SHP77 treated with DMSO at 0.1 percent for 48 hours (cell line): ENCODE results near the gene MFNG.

Source experiments
- DNase-seq: peaks from one replicate; lab custom pipeline; 2025; lab: John Stamatoyannopoulos, UW

The MFNG gene

DNA sequence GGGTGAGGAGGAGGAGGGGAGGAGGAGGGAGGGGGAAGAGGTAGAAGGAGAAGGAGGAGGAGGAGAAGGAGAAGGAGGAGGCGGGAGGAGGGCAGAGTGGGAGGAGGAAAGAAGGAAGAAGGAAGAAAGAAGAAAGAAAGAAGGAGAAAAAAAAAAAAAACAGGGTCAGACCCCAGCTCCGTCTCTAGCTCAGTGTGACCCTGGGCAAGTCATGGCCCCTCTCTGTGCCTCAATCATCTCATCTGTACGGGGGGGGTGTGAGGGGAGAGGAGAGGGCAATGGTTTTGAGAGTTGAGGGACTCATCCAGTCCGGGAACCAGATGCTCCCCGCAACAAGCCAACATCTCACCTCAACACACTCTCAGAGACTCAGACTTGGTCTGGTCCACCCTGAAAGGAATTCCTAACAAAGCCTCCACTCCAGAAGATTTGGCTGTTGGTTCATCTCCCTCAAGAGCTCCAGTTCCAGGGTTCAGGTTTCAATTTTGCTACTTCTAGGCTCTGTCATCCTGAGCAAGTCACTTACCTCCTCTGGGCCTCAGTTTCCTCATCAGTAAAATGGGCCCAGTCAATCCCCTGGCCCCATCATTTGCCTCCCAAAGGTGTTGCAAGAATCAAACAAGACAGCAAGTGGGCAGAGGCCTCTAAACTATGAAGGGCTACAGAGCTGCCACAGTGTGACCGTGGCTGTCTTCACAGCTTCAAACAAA is 25.4 kb upstream of the MFNG start:
- DNase-seq: no peak

DNA sequence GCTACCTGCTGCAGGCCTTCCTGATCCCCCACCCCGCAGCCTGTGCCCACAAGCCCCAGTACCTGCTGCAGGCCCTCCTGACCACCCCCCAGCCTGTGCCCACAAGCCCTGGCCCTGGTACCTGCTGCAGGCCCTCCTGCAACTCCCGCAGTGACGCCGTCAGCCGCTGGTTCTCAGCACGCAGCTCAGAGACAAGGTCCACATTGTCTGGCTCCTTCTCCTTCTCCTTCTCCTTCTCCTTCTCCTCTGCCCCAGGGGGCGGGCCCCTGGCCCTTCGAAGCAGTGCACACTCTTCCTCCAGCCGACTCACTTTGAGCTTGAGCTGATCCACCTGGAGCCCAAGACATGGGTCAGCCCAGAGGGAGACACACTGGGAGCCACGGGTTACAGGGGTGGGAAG is 23.9 kb upstream of the MFNG start:
- DNase-seq: no peak

DNA sequence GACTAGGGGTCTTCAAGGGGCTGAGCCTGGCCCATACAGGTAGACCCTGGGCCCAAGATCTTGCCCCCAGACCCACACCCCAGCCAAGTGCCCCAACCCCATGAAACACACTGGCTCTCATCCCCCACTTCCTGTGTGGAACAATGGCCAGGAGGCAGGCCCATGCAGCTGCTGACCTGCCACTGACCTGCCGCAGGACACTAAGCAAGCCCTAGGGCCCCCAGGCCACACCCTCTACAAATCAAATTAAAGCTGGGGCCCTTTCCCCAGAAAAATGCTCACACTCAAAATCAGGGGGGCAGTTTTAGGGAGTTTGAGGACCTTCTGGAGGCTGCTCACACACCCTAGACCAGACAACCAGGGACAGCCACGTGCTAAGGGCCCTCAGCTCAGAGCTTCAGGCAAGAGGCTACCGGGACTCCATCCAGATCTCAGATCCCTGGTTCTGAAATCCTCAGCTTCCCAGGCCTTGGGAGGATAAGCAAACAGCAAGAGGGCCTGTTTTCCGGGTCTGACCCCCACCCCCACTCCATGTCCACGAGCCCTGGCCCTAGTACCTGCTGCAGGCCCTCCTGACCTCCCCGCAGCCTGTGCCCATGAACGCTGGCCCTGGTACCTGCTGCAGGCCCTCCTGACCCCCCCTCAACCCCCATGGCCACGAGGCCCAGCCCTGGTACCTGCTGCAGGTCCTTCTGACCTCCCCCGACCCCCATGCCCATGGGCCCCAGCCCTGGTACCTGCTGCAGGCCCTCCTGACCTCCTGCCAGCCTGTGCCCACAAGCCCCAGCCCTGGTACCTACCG is 23.1 kb upstream of the MFNG start:
- no peak for DNase-seq

DNA sequence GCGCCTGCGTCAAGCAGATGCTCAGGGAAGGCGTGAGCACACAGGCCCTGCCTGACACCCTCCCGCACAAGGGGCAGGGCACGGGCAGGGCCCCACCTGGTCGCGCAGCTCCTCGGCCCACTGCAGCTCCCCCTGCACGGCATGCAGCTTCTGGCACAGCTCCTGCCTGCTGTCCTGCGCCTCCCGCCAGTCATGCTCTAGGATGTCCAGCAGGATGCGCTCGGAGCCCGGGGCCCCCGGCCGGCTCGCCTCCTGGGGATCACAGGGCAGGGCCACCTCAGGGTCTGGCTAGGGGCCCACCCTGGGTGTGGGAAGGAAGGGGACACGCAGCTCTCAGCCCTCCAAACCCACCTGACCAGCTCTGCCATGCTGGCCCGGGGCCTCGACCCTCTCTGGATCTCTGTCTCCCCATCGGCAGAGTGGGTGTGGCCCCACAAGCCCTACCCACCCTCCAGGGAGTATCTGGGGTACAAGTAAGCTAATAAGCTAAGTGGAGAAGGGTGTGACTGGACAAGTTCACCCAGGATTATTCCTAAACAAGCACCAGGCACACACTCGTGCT is 22.3 kb upstream of the MFNG start:
- DNase-seq: no peak

DNA sequence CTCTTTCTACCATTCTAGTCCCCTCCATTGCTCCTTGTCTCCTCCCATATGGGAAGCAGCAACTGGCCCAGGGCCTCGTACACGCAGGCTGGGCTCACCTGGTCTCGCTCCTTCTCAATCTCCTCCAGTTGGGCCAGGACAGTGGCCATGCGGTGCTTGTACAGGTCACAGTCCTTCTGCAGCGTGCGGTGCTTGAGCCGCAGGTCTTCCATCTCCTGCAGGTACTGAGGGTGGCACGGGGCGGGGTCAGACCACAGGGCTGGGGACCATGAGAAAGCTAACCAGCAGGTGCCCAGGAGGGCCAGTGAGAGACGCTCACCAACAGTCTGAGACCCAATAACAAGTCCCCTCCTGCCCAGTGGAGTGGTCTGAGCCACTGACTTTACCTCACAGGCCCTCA is 21.5 kb upstream of the MFNG start:
- DNase-seq: no peak

DNA sequence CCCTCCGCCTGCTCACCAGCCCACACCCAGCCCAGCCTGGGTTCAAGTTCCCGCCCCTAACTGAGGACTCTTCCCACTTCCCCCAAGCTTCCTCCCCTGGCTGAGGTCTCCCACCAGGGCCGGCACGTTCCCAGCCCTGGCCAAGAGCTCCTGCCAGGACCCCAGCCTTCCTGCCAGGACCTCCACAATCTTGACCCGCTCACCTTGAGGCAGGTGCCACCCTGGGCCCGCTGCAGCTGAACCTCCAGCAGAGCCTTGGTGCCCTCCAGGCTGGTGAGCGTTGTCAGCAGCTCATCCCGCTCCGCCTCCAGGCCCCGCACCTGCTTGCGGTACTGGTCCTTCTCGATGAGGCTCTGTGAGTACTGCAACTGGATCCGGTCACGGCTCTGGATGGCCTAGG is 19.8 kb upstream of the MFNG start:
- no peak for DNase-seq

DNA sequence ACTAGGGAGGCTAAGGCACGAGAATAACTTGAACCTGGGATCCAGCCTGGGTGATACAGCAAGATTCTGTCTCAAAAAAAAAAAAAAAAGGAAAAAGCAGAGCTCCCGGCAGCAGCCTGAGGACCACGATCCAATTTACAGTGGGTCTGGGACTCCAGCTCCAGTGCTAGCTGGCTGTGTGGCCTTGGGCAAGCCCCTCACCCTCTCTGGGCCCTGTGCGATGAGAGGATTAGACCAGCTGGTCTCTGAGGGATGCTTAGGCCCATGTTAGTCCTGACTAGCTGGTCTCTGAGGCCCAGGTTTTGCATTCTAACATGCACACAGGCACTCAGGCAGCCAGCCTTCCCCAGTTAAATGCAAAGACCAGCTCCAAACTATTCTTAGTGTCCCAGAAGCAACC is 19.4 kb upstream of the MFNG start:
- no peak for DNase-seq

DNA sequence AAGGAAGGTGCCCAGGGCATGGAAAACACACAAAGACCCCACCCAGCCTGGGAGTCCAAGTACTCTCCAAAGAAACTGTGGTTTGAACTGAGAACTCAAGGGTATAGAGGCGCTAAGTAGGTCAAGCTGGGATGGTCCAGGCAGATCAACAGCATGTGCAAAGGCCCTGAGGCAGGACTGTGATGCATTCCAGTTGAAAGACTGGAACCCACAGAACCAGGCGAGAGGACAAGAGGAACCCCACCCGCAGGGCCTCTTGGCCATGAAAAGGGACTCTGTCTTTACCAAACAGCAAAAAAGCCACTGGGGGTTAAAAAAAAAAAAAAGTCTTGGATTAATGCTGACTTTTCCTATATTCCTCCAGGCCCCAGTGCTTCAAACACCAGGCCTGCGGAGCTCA is 18.8 kb upstream of the MFNG start:
- DNase-seq: no peak

DNA sequence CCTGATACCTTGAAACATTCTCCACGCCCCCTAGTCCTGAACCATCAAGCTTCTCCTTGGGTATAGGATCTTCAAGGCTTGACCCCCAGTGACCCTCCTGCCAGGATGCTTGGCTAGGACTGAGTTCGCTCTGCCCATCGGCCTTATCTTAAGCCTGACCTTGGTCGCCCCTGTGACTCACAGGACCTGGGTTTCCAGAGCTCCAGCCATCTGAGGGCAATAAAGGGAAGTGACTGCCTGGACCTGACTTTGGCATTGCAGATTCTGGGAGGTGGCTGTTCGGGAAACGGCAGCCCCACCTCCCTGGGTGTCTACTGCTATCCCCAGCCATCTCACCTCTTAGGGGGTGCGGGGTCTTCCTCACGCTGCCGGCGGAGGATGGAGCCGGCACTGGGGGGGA is 17.7 kb upstream of the MFNG start:
- no peak for DNase-seq

DNA sequence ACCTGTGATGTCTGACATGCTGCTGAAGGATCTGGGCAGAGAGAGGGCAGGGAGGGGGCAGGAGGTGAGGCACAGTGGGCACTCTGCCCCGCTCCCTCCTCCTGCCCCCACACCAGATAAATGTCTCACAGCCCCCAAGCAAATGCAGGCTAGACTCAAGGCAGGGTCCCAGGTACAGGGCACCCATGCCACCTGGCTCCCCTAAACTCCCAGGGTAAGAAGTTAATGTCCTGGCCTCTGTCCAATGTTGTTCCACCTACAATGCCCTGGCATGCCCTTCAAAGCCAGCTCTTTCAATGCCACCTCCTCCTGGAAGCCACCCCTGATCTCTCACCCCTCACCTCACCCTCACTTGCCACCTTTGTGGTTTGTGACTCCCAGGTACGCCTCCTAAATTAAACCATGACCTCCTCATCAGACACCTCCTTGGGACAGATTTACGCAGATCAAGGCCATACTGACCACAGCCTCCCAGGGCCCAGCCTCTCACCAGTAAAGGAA is 17.0 kb upstream of the MFNG start:
- no peak for DNase-seq

DNA sequence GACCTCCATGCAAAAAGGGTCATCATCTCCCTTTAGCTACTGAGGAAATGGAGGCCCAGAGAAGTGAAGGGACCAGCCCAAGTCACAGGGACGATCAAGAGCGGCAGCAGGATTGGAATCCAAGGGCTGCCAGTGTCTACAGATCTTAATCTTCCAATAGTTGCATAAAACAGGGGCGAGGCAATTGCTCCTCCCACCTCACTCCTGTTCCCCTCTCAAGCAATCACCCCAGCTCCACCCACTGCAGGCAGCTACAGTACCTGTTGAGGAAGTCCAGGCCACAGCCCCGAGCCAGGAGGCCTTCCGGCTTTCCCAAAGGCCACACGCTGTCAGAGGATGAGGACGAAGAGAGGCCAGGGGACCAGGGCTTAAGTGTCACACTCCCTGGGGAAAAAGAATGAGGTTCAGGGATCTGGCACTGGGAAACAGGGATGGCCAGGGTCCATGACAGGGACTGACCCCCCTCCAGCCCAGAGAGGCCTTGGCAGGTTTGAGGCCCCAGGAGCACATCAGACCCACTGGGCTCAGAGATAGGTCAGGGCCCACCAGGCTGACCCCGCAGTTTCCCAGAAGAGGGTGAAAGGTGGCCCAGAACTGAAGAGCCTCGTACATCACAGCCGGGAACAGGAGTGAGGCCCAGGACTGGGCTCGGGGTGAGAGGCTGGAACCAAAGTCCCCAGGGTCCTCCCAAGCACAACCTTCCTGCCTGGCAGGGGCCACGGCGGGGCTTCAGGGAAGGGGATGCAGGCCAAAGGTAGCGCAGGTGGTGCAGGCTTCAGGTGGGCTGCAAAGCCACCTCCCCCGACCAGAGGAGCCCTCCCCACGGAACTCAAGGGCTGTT is 16.4 kb upstream of the MFNG start:
- DNase-seq: no peak

DNA sequence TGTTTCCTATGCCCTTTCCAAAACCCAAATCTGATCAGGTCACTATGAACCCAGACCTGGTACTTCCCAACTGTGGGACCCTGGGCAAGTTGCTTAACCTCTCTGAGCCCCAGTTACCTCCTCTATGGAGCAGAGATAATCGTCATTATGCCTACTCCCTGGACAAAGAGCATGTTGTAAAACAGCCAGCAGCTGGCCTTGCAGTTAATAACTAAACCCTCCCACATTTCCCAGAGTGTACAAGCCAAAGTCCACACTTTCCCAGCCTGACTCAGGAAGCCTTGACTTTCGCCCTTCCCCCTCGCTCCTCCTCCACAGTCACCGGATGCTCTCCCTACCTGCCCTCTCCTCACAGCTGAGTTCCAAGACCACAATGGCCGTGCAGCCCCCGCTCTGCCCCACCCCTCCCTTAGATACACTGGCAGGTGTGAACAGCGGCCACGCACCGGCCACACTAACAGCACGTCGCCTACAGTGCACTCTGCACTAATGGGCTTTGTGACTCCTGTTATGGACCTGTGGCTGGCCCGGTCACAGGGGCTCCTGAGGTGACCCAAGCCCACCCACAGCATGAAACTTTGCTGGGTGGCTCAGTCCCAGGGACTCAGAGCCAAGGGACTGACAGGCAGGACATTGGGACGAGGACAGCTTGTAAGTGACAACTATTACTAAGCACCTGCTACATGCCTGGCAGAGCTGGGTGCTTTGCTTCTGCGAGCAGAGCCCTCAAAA is 15.6 kb upstream of the MFNG start:
- no peak for DNase-seq

DNA sequence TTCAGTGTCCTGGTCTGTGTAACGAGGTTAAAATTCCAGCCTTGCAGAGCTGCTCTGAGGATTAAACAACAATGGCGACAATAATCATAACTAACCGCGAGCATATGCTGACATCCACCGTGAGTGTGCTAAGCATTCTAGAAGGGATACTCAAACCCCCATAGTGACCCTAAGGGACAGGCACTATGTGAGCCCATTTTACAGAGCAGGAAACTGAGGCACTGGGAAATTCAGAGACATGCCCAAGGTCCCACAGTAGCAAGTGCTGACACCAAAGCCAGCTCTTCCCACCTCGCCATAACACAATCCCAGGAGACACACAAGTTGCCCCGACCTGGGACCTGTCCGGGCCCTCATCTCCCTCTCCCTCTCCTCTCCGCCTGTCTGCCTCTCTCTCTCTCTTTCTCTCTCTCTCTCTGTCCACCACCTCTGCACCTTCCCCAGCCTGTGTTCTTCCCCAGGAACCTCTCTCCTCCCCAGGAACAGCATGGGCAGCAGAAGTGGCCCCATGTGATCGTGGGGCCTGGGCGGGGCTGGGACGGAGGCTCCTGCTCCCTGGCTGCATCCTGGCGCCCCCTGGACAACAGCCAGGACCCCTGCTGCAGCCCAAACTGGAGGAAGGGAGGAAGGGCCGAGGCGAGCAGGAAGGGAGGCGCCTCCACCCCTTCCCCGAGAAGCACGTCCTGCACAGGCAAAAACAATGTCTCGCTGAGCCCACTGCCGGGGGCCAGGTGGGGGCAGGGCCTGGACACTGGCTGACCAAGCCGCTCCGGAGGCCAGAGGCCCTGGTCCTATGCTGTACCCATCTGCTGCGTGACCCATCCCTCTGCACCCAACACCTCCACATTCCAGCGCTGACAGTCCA is 14.8 kb upstream of the MFNG start:
- DNase-seq: no peak

DNA sequence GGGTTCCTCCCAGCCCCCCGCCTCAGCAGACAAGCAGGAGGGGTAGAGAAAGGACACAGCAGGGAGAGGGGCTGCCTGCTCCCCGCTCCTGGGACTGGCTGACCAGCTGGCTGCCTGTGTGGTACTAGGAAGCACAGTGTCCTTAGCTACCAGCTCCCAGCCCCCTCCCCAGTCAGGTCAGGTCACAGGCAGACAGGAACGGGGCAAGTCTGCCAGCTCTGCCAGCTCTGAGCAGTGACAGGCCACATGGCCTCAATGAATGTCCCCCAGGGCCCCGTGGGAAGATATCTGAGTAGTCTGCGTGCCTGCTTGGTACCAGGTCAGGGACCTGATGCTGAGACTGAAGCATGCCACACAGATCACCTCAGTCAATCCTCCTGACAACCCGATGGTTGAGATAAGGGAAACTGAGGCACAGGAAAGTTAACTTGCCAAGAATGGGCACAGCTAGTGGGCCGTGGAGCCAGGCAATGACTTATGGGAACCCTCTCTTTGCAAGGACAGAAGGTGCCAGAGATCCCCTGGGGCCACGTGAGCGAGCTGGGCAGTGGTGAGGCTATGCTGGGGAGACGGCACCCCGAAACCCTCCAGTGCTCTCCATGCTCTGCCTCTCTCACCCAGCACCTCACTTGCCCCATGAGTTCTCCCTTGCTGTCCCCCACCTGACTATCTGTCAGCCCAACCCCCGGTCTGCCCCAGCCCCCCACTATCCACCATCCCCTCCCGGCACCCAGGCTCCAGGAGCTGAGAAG is 13.8 kb upstream of the MFNG start:
- DNase-seq: no peak

DNA sequence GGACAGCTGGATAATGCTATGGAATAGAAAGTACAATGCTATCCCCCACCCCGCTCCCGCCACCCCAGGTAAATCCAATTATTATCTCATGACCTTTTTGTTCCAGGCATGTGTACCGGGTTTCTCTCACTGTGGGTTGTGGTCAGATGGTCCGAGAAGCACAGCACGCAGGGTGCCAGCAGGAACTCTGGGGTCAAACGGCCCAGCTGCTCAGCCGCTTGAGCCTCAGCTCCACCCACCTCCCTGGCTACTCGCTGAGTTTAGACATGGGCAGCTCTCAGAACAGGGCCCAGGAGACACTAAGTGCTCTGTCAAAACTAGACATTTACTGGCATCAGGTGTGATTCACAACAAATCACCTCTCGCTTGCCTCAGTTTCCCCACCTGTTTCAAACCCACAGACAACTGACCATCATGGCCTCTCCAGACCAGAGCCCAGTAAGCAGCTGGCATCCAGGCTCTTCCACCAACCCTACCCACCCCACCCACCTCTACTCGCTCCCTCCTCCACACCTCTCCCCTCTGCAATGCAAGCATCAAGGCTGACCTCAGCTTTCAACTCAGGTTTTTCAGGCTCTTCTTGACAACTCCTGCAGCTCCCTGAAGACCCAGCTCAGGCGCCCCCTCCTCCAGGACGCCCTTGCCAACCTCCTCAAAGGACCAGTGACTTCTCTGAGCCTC is 13.0 kb upstream of the MFNG start:
- no peak for DNase-seq

DNA sequence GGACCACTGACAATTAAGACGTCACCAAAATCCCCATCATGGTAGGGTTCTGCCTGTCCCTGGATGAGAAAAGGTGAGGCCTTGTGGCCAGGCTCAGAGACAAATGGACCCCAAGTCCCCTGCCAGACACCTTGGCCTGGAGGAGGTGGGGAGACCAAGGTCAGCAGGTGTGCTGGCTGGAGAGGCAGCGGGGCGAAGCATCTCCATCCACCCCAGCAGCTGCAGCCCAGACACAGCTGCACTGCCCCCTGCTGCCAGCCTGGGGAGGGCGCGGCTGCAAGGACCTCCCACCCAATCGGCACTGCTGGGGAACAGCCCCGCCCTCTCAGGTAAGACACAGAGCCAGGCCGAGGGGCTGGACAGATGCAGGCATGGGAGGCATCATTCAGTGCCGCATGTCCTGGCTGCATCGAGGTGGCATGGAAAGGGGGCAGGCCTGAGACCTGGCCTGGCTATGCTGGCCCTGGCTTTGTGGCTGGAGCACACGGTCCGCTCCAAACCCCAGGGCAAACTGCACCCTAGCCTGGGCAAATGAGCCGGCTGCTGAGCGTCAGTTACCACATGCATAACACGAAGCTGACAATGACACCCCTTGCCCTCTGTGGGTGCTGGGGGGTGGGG is 12.2 kb upstream of the MFNG start:
- no peak for DNase-seq

DNA sequence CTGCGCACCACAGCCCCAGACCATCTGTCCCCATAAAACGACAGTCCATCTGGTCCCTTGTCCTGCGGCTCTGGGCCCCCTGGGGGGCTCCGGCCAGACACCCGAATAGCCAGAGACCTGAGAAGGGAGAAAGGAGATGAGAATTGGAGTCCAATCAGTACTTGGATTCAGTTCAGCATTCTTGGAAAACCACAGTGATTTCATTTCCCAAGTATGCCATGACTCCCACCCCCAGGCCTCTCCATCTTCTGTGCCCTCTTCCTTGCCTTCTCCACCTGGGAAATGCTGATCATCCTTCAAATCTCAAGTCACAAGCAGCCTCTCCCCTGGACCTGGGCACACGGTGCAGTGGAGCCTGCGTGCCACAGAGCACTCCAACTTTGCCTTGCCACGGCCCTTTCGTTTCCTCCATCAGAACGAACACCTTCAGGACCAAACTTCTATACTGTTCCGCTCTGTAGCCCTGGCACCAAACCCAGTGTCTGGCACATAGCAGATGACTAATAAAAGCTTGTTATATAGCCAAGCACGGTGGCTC is 10.9 kb upstream of the MFNG start:
- no peak for DNase-seq

DNA sequence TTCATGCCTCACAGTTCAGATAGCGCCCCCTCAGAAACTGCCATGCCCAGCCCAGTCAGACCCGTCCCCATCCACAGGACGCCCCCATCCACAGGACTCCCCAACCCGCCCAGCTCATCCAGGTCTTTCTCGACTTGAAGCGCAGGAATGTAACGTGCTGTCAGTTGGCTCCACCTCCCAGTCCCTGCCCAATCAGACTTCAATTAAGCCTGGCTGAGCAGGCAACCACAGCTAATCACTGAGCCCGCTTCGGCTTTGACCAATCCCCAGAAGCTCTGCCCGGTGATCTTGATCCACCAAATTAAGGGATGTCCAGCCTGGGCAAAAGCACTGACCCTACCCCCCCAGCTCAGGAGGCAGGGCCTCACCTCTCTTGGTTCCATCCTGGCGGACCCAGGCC is 10.5 kb upstream of the MFNG start:
- DNase-seq: no peak

DNA sequence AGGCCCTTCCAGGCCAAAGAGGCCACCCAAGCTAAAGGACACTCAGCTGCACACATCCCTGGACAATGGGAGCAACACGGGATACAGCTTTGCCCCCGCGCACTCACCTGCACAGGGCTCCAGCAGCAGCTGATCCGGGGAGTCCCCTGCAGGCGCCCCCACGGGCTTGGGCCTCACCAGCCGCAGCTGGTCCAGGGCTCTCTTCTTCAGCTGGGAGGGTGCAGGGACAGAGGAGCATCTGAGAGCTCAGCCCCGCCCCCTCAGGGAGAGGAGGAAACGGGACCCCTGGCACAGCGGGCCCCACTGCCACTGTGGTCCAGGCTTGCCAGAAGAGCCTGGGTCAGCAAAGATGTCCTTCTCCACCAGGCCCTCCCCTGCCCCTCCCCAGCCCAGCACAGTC is 7.8 kb upstream of the MFNG start:
- DNase-seq: no peak
